Astrocyte (in vitro differentiated cells and primary cell): ENCODE measurements around the gene MAST3. TPM values are rescaled to one million over a fixed set of nuclear protein-coding genes. Genes with fewer than 3 reads are reported as not detected.

Experiments
- DNase-seq: peaks from one replicate; pipeline ENCODE4 v3.0.0-alpha.2; 2010; ENCODE audit warnings: low read depth
- FAIRE-seq: peaks from 2 replicates; lab custom pipeline; 2011; peaks lifted over from hg19 to GRCh38; lab: Jason Lieb, UNC
- H2AFZ ChIP-seq: 2 replicates; pipeline ENCODE4 v1.6.0; 2012; ENCODE audit warnings: low read depth, low read length, inconsistent platforms
- H3K27ac ChIP-seq: 2 replicates; pipeline ENCODE4 v1.5.1; 2011; ENCODE audit warnings: low read depth, low read length, inconsistent platforms
- H3K27me3 ChIP-seq: 2 replicates; pipeline ENCODE4 v1.6.0; 2011; ENCODE audit warnings: low read length, inconsistent platforms; ENCODE audit not compliant: insufficient read depth
- H3K36me3 ChIP-seq: 2 replicates; pipeline ENCODE4 v1.5.1; 2011; ENCODE audit warnings: low read length, inconsistent platforms; ENCODE audit not compliant: insufficient read depth
- H3K4me1 ChIP-seq: 2 replicates; pipeline ENCODE4 v1.5.1; 2011; ENCODE audit warnings: low read length, inconsistent platforms; ENCODE audit not compliant: insufficient read depth
- H3K4me2 ChIP-seq: 2 replicates; pipeline ENCODE4 v1.6.0; 2012; ENCODE audit warnings: low read length, inconsistent platforms
- H3K4me3 ChIP-seq: 2 replicates; pipeline ENCODE4 v1.5.1; 2011; ENCODE audit warnings: low read depth, mild to moderate bottlenecking, low read length, inconsistent platforms; ENCODE audit not compliant: insufficient read depth
- H3K79me2 ChIP-seq: 2 replicates; pipeline ENCODE4 v1.6.0; 2012; ENCODE audit warnings: mild to moderate bottlenecking, low read length, inconsistent platforms; ENCODE audit not compliant: insufficient read depth
- H3K9ac ChIP-seq: 2 replicates; pipeline ENCODE4 v1.6.0; 2012; ENCODE audit warnings: mild to moderate bottlenecking, low read length, inconsistent platforms
- H3K9me3 ChIP-seq: 2 replicates; pipeline ENCODE4 v1.5.1; 2012; ENCODE audit warnings: low read depth, mild to moderate bottlenecking, low read length, inconsistent platforms; ENCODE audit not compliant: insufficient read depth
- H4K20me1 ChIP-seq: 2 replicates; pipeline ENCODE4 v1.6.0; 2012; ENCODE audit warnings: low read length, inconsistent platforms; ENCODE audit not compliant: insufficient read depth
- H3K27ac Mint-ChIP-seq: one replicate; pipeline ENCODE4 v1.8.0; 2021; ENCODE audit warnings: mild to moderate bottlenecking, mixed read lengths; ENCODE audit not compliant: unreplicated experiment
- H3K27me3 Mint-ChIP-seq: one replicate; pipeline ENCODE4 v1.8.0; 2021; ENCODE audit warnings: low read depth, mixed read lengths; ENCODE audit not compliant: unreplicated experiment
- H3K36me3 Mint-ChIP-seq: one replicate; pipeline ENCODE4 v1.8.0; 2021; ENCODE audit warnings: low read depth, mixed read lengths; ENCODE audit not compliant: unreplicated experiment
- H3K4me1 Mint-ChIP-seq: one replicate; pipeline ENCODE4 v1.8.0; 2021; ENCODE audit warnings: low read depth, mixed read lengths; ENCODE audit not compliant: unreplicated experiment
- H3K4me3 Mint-ChIP-seq: one replicate; pipeline ENCODE4 v1.8.0; 2021; ENCODE audit warnings: mild to moderate bottlenecking, moderate library complexity, mixed read lengths; ENCODE audit not compliant: unreplicated experiment
- H3K9me3 Mint-ChIP-seq: one replicate; pipeline ENCODE4 v1.8.0; 2021; ENCODE audit warnings: mild to moderate bottlenecking, mixed read lengths; ENCODE audit not compliant: unreplicated experiment
- CTCF ChIP-seq: IDR thresholded peaks from 2 replicates; pipeline ENCODE4 v1.5.1; 2011; ENCODE audit warnings: low read depth, mild to moderate bottlenecking, inconsistent platforms, low read length, moderate library complexity; ENCODE audit not compliant: insufficient read depth
- EZH2 ChIP-seq: IDR thresholded peaks from 2 replicates; pipeline ENCODE4 v1.6.1; 2012; ENCODE audit warnings: mild to moderate bottlenecking, low read length, inconsistent platforms; ENCODE audit not compliant: insufficient read depth
- total RNA-seq: library from RNA; stranded (reverse); gene quantifications from 2 replicates; pipeline ENCODE4 v1.2.1, GENCODE V29; 2021

The MAST3 gene
- total RNA-seq, 1 donor from 2014 or later = 5.5 TPM

GRCh38 chr19:18099623-18099995, 2.0 kb downstream of the MAST3 start:
- H3K36me3 Mint-ChIP-seq = no peaks in the 10 kb centered on the region
- Histone ChIP-seq H3K9me3 (no peaks in the 10 kb centered on the region), H3K4me3 (no peak overlapping the region), H3K27me3 (peaks cover 22% of the 10 kb centered on the region), H3K4me1 (peaks cover 9% of the 10 kb centered on the region), H2AFZ (no peak overlapping the region), H3K27ac (no peak overlapping the region), H3K36me3 (no peaks in the 10 kb centered on the region), H4K20me1 (peaks cover 4% of the 10 kb centered on the region), H3K79me2 (no peaks in the 10 kb centered on the region), H3K4me2 (no peak overlapping the region), H3K9ac (no peak overlapping the region)
- no peak for TF ChIP-seq CTCF
- no peak for TF ChIP-seq EZH2
- H3K27ac Mint-ChIP-seq = no peak overlapping the region
- FAIRE-seq = no peak
- no peak overlapping the region for H3K4me3 Mint-ChIP-seq
- H3K9me3 Mint-ChIP-seq = no peaks in the 10 kb centered on the region
- no peaks in the 10 kb centered on the region for H3K4me1 Mint-ChIP-seq
- no peak for DNase-seq
- H3K27me3 Mint-ChIP-seq = peaks cover 24% of the 10 kb centered on the region

DNA sequence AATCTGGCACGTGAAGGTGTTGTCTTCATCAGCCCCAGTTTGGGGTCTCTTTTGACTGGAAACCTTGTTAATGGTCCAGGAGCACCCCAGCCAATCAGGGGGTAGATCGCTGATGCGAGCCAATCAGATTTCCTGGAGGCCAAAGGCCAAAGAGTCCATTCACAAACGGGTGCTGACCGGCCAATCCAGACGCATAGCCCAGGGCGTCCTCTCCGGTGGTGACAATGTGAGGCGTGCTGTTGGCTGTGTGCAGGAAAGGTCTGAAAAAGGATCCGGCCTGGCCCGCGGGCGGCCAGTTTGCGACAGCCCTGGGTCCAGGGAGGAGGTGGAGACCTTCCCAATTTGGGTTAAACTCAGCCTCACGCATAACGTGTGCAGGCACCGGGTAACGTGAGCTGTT, 3.1 kb downstream of the MAST3 start:
- Mint-ChIP-seq H3K36me3 (no peaks in the 10 kb centered on the region), H3K4me1 (no peaks in the 10 kb centered on the region), H3K4me3 (no peak overlapping the region), H3K27me3 (peaks cover 22% of the 10 kb centered on the region), H3K9me3 (no peaks in the 10 kb centered on the region), H3K27ac (no peak overlapping the region)
- no peaks in the 10 kb centered on the region for H3K9me3 ChIP-seq
- peaks cover 22% of the 10 kb centered on the region for H3K27me3 ChIP-seq
- H3K79me2 ChIP-seq = no peaks in the 10 kb centered on the region
- DNase-seq (no peak), FAIRE-seq (no peak)
- no peak overlapping the region for H3K4me3 ChIP-seq
- no peak for TF ChIP-seq CTCF
- TF ChIP-seq EZH2 = no peak
- H2AFZ ChIP-seq = no peak overlapping the region
- H3K36me3 ChIP-seq = no peaks in the 10 kb centered on the region
- H3K4me1 ChIP-seq = peaks cover 13% of the 10 kb centered on the region
- H4K20me1 ChIP-seq = peaks cover 4% of the 10 kb centered on the region
- no peak overlapping the region for H3K27ac ChIP-seq
- H3K9ac ChIP-seq = no peak overlapping the region
- no peak overlapping the region for H3K4me2 ChIP-seq

DNA sequence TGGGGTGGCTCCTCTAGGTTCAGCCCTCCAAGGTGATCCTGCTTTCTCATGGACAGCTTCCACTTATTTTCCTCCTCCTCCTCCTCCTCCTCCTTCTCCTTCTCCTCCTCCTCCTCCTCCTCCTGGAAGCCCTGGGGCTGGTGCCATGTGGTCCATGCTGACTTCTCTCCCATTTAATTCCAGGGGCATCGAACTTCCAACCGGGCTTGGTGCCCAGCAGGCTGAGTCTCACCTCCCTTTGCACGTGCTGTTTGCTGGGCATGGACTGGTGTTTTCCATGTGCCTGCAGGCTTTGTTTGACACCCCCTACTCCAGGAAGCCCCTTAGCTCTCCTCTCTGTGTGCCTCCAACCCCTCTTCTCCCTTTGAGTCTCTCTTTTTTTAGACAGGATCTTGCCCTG, 3.7 kb downstream of the MAST3 start:
- Histone ChIP-seq H4K20me1 (peaks cover 4% of the 10 kb centered on the region), H3K4me3 (no peak overlapping the region), H3K4me2 (no peak overlapping the region), H3K79me2 (no peaks in the 10 kb centered on the region), H3K27ac (no peak overlapping the region), H3K9me3 (no peaks in the 10 kb centered on the region), H3K27me3 (peaks cover 22% of the 10 kb centered on the region), H3K36me3 (no peaks in the 10 kb centered on the region), H3K9ac (no peak overlapping the region), H3K4me1 (peaks cover 13% of the 10 kb centered on the region), H2AFZ (no peak overlapping the region)
- Mint-ChIP-seq H3K4me1 (no peaks in the 10 kb centered on the region), H3K27ac (no peak overlapping the region), H3K27me3 (peaks cover 19% of the 10 kb centered on the region), H3K4me3 (peak overlapping the region; percentile 60), H3K36me3 (no peaks in the 10 kb centered on the region), H3K9me3 (no peaks in the 10 kb centered on the region)
- TF ChIP-seq EZH2 (no peak), CTCF (no peak)
- FAIRE-seq = no peak
- no peak for DNase-seq
